GM18519 (cell line): Measurements from ENCODE around the gene STARD10.
A peak's percentile ranks its signal among the peaks of the same experiment; 100 is the strongest.

Experiments used
- ATAC-seq: cut with Tn5 transposase; IDR thresholded peaks from one replicate; pipeline ENCODE4 v1.9.1; 2021; ENCODE audit warnings: mild to moderate bottlenecking, moderate library complexity; ENCODE audit not compliant: unreplicated experiment, low FRiP score

The STARD10 gene

GRCh38 chr11:72750556-72751115 is 43.2 kb downstream of the STARD10 start:
- ATAC-seq, result no peak

- ATAC-seq, result no peak
Measured at GRCh38 chr11:72750086-72750485, 43.8 kb downstream of the STARD10 start.

- ATAC-seq, result no peak
Measured at GRCh38 chr11:72747289-72747855, 46.5 kb downstream of the STARD10 start.

- no peak for ATAC-seq
Measured at GRCh38 chr11:72746821-72747220, 47.0 kb downstream of the STARD10 start.

GRCh38 chr11:72745925-72746550 is 47.8 kb downstream of the STARD10 start:
- ATAC-seq, result no peak

GRCh38 chr11:72745511-72745910 is 48.3 kb downstream of the STARD10 start:
- no peak for ATAC-seq

GRCh38 chr11:72744474-72744873 is 49.4 kb downstream of the STARD10 start:
- no peak for ATAC-seq

- ATAC-seq, result peak; percentile 67
Measured at GRCh38 chr11:72743321-72744221, 50.3 kb downstream of the STARD10 start.

GRCh38 chr11:72742513-72743320 is 51.1 kb downstream of the STARD10 start:
- ATAC-seq, result no peak

GRCh38 chr11:72741849-72742512 is 51.9 kb downstream of the STARD10 start:
- ATAC-seq, result no peak

GRCh38 chr11:72741429-72741833 is 52.4 kb downstream of the STARD10 start:
- ATAC-seq, result no peak

GRCh38 chr11:72740562-72741428 is 53.1 kb downstream of the STARD10 start:
- no peak for ATAC-seq

GRCh38 chr11:72740060-72740424 is 53.8 kb downstream of the STARD10 start:
- ATAC-seq, result no peak

- ATAC-seq, result no peak
Measured at GRCh38 chr11:72739240-72740059, 54.4 kb downstream of the STARD10 start.

- no peak for ATAC-seq
Measured at GRCh38 chr11:72738199-72739141, 55.4 kb downstream of the STARD10 start.

- ATAC-seq, result no peak
Measured at GRCh38 chr11:72737336-72737735, 56.5 kb downstream of the STARD10 start.

GRCh38 chr11:72736452-72737069 is 57.3 kb downstream of the STARD10 start:
- no peak for ATAC-seq
